WTC11 (cell line): Measurements from ENCODE around the gene RPTOR. TPM values are rescaled to one million over a fixed set of nuclear protein-coding genes. Genes with fewer than 3 reads are reported as not detected.

ENCODE experiments used
- ATAC-seq: fragments of 200-7000 bp; cut with Tn5 transposase; 2 replicates; pipeline ENCODE4 v1.10.0; 2021; ENCODE audit warnings: mild to moderate bottlenecking, moderate library complexity
- CTCF ChIA-PET: fragments of 300-600 bp; sonication (Branson Sonifier 250); formaldehyde crosslinking; loops from one replicate; lab custom pipeline; 2021; ENCODE audit warnings: antibody characterized with exemption; lab: Charles Lee
- POLR2A ChIA-PET: fragments of 350-600 bp; sonication (Branson Sonifier 250); formaldehyde crosslinking; loops from one replicate; lab custom pipeline; 2021; ENCODE audit warnings: antibody characterized with exemption; lab: Charles Lee
- DNase-seq: peaks from one replicate; pipeline ENCODE4 v3.0.0; 2021; ENCODE audit warnings: low spot score
- H3K27ac Mint-ChIP-seq: 2 replicates; pipeline ENCODE4 v1.8.0; 2021; ENCODE audit warnings: mixed read lengths
- H3K27me3 Mint-ChIP-seq: 2 replicates; pipeline ENCODE4 v1.8.0; 2021; ENCODE audit warnings: low read depth, mild to moderate bottlenecking, moderate library complexity, mixed read lengths
- H3K36me3 Mint-ChIP-seq: 2 replicates; pipeline ENCODE4 v1.8.0; 2021; ENCODE audit warnings: mixed read lengths
- H3K4me1 Mint-ChIP-seq: 2 replicates; pipeline ENCODE4 v1.8.0; 2022; ENCODE audit warnings: mixed read lengths
- H3K4me3 Mint-ChIP-seq: 2 replicates; pipeline ENCODE4 v1.8.0; 2021; ENCODE audit warnings: mild to moderate bottlenecking, moderate library complexity, mixed read lengths
- H3K9me3 Mint-ChIP-seq: 2 replicates; pipeline ENCODE4 v1.8.0; 2021; ENCODE audit warnings: mixed read lengths
- ATF6 ChIP-seq: sonication (generic); formaldehyde crosslinking; IDR thresholded peaks from 2 replicates; pipeline ENCODE4 v1.8.1; 2023; ENCODE audit warnings: mild to moderate bottlenecking, missing genetic modification reagents
- CREB1 ChIP-seq: sonication (generic); formaldehyde crosslinking; IDR thresholded peaks from 2 replicates; pipeline ENCODE4 v1.8.0; 2023; ENCODE audit warnings: mild to moderate bottlenecking, missing genetic modification reagents
- CTCF ChIP-seq: fragments of 200-600 bp; IDR thresholded peaks from 2 replicates; pipeline ENCODE4 v1.8.0; 2022; ENCODE audit warnings: antibody characterized with exemption
- ETV6 ChIP-seq: sonication (generic); formaldehyde crosslinking; IDR thresholded peaks from 2 replicates; pipeline ENCODE4 v1.8.1; 2022; ENCODE audit warnings: mild to moderate bottlenecking, missing genetic modification reagents
- NFE2L1 ChIP-seq: sonication (generic); formaldehyde crosslinking; IDR thresholded peaks from 2 replicates; pipeline ENCODE4 v1.8.1; 2023; ENCODE audit warnings: missing genetic modification reagents
- ZNF281 ChIP-seq: sonication (generic); formaldehyde crosslinking; IDR thresholded peaks from 2 replicates; pipeline ENCODE4 v1.8.0; 2023; ENCODE audit warnings: mild to moderate bottlenecking, missing genetic modification reagents
- ZNF396 ChIP-seq: fragments of 250-450 bp; sonication (Bioruptor Pico); IDR thresholded peaks from 2 replicates; pipeline ENCODE4 v1.8.0; 2021; ENCODE audit warnings: mild to moderate bottlenecking, moderate library complexity, borderline replicate concordance
- total RNA-seq: library from RNA; stranded (reverse); gene quantifications from 3 replicates; pipeline ENCODE4 v1.2.3, GENCODE V29; 2021
- TF ChIP-seq, protein P1 (sequence below): sonication (generic); formaldehyde crosslinking; IDR thresholded peaks from 2 replicates; pipeline ENCODE4 v1.8.0; 2022; ENCODE audit warnings: missing genetic modification reagents
- TF ChIP-seq, protein P2 (sequence below): sonication (generic); formaldehyde crosslinking; IDR thresholded peaks from 2 replicates; pipeline ENCODE4 v1.8.0; 2022; ENCODE audit warnings: mild to moderate bottlenecking, missing genetic modification reagents
- TF ChIP-seq, protein P3 (sequence below): sonication (generic); formaldehyde crosslinking; IDR thresholded peaks from 2 replicates; pipeline ENCODE4 v1.8.1; 2022; ENCODE audit warnings: mild to moderate bottlenecking, moderate library complexity, missing genetic modification reagents

The RPTOR gene
- total RNA-seq, 1 experiment from 2014 or later = 41.0 TPM

DNA sequence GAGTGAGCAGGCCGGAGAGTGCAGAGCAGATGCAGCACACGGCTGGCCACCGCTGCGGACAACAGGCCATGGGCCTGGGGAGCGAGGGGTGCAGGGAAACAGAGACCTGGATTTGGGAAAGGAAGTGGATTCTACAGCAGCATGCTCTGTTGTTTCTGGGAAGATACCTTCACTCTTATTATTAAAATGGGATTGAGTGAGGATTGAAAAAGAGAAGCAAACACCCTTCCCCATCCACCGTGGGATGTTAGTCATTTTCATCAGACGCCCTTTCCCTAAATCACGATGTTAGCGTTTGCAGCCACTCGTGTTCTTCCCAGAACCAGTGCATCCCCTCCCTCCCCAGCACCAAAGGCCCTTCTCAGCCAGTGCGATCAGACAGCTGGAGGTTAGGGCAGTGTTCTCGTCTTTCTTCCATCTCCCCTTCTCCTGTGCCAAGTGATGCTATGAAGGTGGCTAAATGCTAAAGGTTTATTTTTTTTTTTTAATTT is 250.5 kb downstream of the RPTOR start:
- CTCF ChIA-PET = interaction anchor here (1.1 kb wide), 1 partner anchor 104 kb away, joined by 4 read pairs; no protein-coding TSS in a partner anchor
- ATAC-seq = no peak
- TF ChIP-seq ATF6 (CRISPR knock-in tag) = no peak
- TF ChIP-seq, protein P1, sequence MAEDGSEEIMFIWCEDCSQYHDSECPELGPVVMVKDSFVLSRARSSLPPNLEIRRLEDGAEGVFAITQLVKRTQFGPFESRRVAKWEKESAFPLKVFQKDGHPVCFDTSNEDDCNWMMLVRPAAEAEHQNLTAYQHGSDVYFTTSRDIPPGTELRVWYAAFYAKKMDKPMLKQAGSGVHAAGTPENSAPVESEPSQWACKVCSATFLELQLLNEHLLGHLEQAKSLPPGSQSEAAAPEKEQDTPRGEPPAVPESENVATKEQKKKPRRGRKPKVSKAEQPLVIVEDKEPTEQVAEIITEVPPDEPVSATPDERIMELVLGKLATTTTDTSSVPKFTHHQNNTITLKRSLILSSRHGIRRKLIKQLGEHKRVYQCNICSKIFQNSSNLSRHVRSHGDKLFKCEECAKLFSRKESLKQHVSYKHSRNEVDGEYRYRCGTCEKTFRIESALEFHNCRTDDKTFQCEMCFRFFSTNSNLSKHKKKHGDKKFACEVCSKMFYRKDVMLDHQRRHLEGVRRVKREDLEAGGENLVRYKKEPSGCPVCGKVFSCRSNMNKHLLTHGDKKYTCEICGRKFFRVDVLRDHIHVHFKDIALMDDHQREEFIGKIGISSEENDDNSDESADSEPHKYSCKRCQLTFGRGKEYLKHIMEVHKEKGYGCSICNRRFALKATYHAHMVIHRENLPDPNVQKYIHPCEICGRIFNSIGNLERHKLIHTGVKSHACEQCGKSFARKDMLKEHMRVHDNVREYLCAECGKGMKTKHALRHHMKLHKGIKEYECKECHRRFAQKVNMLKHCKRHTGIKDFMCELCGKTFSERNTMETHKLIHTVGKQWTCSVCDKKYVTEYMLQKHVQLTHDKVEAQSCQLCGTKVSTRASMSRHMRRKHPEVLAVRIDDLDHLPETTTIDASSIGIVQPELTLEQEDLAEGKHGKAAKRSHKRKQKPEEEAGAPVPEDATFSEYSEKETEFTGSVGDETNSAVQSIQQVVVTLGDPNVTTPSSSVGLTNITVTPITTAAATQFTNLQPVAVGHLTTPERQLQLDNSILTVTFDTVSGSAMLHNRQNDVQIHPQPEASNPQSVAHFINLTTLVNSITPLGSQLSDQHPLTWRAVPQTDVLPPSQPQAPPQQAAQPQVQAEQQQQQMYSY (CRISPR knock-in tag) = peak; percentile 53
- DNase-seq = no peak
- Mint-ChIP-seq H3K27me3 (no peaks in the 10 kb centered on the region), H3K4me1 (no peaks in the 10 kb centered on the region), H3K9me3 (peaks cover 5% of the 10 kb centered on the region; the same call in 1 of the 2 replicates), H3K36me3 (peaks cover 7% of the 10 kb centered on the region), H3K27ac (0 out of 2 replicates have a peak overlapping the region, but pooled peaks have one; percentile 14), H3K4me3 (no peak overlapping the region)
- POLR2A ChIA-PET = no interaction called here

DNA sequence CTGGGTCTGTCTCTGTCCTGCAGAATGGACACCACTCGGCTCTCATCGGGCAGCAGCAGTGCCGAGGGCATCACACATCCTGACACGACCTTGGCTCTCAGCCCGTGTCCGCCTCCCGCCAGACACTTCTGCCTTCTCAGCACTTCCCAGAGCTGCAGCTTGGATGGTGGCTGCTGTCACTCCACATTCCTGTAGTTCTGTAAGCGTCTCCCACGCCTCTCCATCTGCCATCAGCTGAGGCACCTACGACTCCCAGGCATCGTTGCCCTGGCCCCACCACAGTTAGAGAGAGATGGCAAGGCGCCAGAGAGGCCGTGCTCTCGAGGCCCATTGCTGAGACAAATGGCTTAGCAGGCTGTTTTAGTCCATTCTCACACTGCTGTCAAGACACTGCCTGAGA is 251.1 kb downstream of the RPTOR start:
- Mint-ChIP-seq H3K27ac (no peak overlapping the region), H3K36me3 (peaks cover 7% of the 10 kb centered on the region), H3K4me1 (no peaks in the 10 kb centered on the region), H3K27me3 (no peaks in the 10 kb centered on the region), H3K9me3 (peaks cover 5% of the 10 kb centered on the region; the same call in 1 of the 2 replicates), H3K4me3 (no peak overlapping the region)
- no peak for ATAC-seq
- no peak for DNase-seq
- POLR2A ChIA-PET = no interaction called here
- no peak for TF ChIP-seq NFE2L1
- TF ChIP-seq CREB1 (CRISPR knock-in tag) = no peak
- TF ChIP-seq CTCF = no peak
- TF ChIP-seq, protein P2, sequence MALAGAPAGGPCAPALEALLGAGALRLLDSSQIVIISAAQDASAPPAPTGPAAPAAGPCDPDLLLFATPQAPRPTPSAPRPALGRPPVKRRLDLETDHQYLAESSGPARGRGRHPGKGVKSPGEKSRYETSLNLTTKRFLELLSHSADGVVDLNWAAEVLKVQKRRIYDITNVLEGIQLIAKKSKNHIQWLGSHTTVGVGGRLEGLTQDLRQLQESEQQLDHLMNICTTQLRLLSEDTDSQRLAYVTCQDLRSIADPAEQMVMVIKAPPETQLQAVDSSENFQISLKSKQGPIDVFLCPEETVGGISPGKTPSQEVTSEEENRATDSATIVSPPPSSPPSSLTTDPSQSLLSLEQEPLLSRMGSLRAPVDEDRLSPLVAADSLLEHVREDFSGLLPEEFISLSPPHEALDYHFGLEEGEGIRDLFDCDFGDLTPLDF (CRISPR knock-in tag) = no peak
- no peak for TF ChIP-seq ZNF396 (CRISPR knock-in tag)
- TF ChIP-seq ZNF281 (CRISPR knock-in tag) = no peak
- TF ChIP-seq ETV6 (CRISPR knock-in tag) = no peak
- TF ChIP-seq, protein P3, sequence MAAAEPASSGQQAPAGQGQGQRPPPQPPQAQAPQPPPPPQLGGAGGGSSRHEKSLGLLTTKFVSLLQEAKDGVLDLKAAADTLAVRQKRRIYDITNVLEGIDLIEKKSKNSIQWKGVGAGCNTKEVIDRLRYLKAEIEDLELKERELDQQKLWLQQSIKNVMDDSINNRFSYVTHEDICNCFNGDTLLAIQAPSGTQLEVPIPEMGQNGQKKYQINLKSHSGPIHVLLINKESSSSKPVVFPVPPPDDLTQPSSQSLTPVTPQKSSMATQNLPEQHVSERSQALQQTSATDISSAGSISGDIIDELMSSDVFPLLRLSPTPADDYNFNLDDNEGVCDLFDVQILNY = no peak
- CTCF ChIA-PET = interaction anchor here (0.6 to 1.1 kb wide), 2 partner anchors 90 to 104 kb away, joined by 3 to 4 read pairs; no protein-coding TSS in a partner anchor
